SJSA1 (cell line): Measurements from ENCODE around the gene SLC12A7. TPM values are rescaled to one million over a fixed set of nuclear protein-coding genes. Genes with fewer than 3 reads are reported as not detected.
"Not testable (repeated sequence)": the region's sequence is repeated elsewhere in the genome, so short reads cannot be mapped to it uniquely, and the experiment has no call there.

ENCODE experiments used
- DNase-seq, 2 experiments: peaks; one replicate each; pipeline ENCODE4 v3.0.0-alpha.2; 2015 to 2020; ENCODE audit warnings: low spot score in 2 of 2, low read depth in 1 of 2
- H3K27ac ChIP-seq: fragments of 250-450 bp; sonication (Bioruptor Pico); 2 replicates; pipeline ENCODE4 v1.5.1; 2020; ENCODE audit warnings: mild to moderate bottlenecking, moderate library complexity
- H3K27me3 ChIP-seq: fragments of 250-450 bp; sonication (Bioruptor Pico); replicated peaks from 2 replicates; pipeline ENCODE4 v1.5.1; 2020; ENCODE audit warnings: mild to moderate bottlenecking, moderate library complexity
- H3K36me3 ChIP-seq: fragments of 250-450 bp; sonication (Bioruptor Pico); 2 replicates; pipeline ENCODE4 v1.5.1; 2020; ENCODE audit warnings: mild to moderate bottlenecking
- H3K4me1 ChIP-seq: fragments of 250-450 bp; sonication (Bioruptor Pico); replicated peaks from 2 replicates; pipeline ENCODE4 v1.6.1; 2021; ENCODE audit warnings: mild to moderate bottlenecking
- H3K4me3 ChIP-seq: fragments of 250-450 bp; sonication (Bioruptor Pico); 2 replicates; pipeline ENCODE4 v1.5.1; 2020; ENCODE audit warnings: mild to moderate bottlenecking
- H3K9me3 ChIP-seq: fragments of 250-450 bp; sonication (Bioruptor Pico); replicated peaks from 2 replicates; pipeline ENCODE4 v1.5.1; 2020; ENCODE audit warnings: mild to moderate bottlenecking
- total RNA-seq: library from RNA; depleted of rRNA; stranded (reverse); fragments of >200 nt; shearing (Covaris generic); gene quantifications from 2 replicates; pipeline ENCODE4 v1.2.3, GENCODE V29; 2014

Gene SLC12A7
- total RNA-seq, 1 experiment from 2014 or later: 11.9 TPM

DNA sequence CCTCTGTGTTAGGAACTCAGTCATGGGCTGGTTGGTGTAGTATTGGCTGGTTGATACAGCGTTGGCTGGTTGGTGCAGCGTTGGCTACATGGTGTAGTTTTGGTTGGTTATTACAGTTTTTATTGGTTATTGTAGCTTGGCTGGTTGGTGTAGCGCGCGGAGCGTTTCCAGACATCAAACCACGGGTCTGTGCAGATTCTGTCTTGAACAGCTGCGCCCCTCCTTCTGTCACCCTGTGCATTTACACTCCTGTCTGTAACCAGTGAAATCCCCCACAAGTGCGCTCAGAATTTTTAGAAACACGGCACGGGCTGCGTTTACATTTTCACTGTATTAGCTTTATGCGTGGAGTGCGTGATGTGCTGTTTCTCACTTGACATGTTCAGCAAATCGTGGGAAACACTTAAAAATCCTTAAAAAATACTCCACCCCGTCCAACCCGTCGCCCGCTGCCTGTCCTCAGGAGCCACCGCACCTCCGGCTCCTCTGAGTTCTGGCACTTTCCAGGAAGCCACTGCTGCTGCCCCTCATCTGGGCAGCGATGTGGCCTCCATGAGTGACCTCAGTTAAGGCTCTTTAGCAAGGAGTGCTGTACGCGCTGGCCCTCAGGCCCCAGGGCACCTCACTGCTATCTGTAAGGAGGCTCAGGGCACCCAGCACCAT is 82.5 kb downstream of the SLC12A7 start:
- H3K36me3 ChIP-seq: no peaks in the 10 kb centered on the region
- H3K27me3 ChIP-seq: peaks cover 30% of the 10 kb centered on the region
- no peak overlapping the region for H3K27ac ChIP-seq
- H3K9me3 ChIP-seq: peaks cover 17% of the 10 kb centered on the region
- no peaks in the 10 kb centered on the region for H3K4me1 ChIP-seq
- no peak for DNase-seq
- no peak overlapping the region for H3K4me3 ChIP-seq

GRCh38 chr5:1028481-1029281 is 83.2 kb downstream of the SLC12A7 start:
- H3K27me3 ChIP-seq: peaks cover 27% of the 10 kb centered on the region
- H3K36me3 ChIP-seq: no peaks in the 10 kb centered on the region
- no peak overlapping the region for H3K4me3 ChIP-seq
- H3K27ac ChIP-seq: no peak overlapping the region
- no peaks in the 10 kb centered on the region for H3K4me1 ChIP-seq
- H3K9me3 ChIP-seq: peaks cover 17% of the 10 kb centered on the region
- DNase-seq: no peak

GRCh38 chr5:1027631-1028441 is 84.0 kb downstream of the SLC12A7 start:
- Histone ChIP-seq H3K4me3 (no peak overlapping the region), H3K4me1 (no peaks in the 10 kb centered on the region), H3K9me3 (peaks cover 17% of the 10 kb centered on the region; the same call in 1 of the 2 replicates), H3K36me3 (no peaks in the 10 kb centered on the region), H3K27me3 (peaks cover 19% of the 10 kb centered on the region; the same call in 1 of the 2 replicates), H3K27ac (no peak overlapping the region)
- DNase-seq: no peak

GRCh38 chr5:1026700-1027621 is 84.9 kb downstream of the SLC12A7 start:
- no peaks in the 10 kb centered on the region for H3K4me1 ChIP-seq
- no peak overlapping the region for H3K27ac ChIP-seq
- H3K4me3 ChIP-seq: no peak overlapping the region
- H3K27me3 ChIP-seq: peaks cover 11% of the 10 kb centered on the region; the same call in 1 of the 2 replicates
- no peak for DNase-seq
- no peaks in the 10 kb centered on the region for H3K36me3 ChIP-seq
- H3K9me3 ChIP-seq: peaks cover 17% of the 10 kb centered on the region; the same call in 1 of the 2 replicates

DNA sequence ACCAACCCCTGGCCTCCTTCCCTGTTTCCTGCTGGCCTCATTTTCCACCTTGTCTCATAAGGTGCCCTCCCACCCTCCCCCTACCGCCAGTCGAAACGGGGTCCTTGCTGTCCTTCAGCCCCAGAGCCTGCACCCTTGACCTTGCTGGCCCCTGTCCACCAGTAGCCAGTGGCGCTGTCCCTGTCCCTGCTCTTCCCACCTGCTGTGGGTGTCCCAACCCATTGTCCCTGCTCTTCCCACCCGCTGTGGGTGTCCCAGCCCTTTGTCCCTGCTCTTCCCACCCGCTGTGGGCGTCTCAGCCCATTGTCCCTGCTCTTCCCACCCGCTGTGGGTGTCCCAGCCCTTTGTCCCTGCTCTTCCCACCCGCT is 89.9 kb downstream of the SLC12A7 start:
- H3K4me3 ChIP-seq, H3K4me1 ChIP-seq, H3K36me3 ChIP-seq, H3K9me3 ChIP-seq, H3K27ac ChIP-seq, DNase-seq: not testable (repeated sequence)
- peaks cover 41% of the 10 kb centered on the region for H3K27me3 ChIP-seq

GRCh38 chr5:1021136-1021968 is 90.5 kb downstream of the SLC12A7 start:
- H3K27ac ChIP-seq: no peak overlapping the region
- H3K4me3 ChIP-seq: no peak overlapping the region
- H3K9me3 ChIP-seq: no peaks in the 10 kb centered on the region; the same call in 1 of the 2 replicates
- peaks cover 44% of the 10 kb centered on the region for H3K27me3 ChIP-seq
- no peak for DNase-seq
- H3K36me3 ChIP-seq: no peaks in the 10 kb centered on the region
- no peaks in the 10 kb centered on the region for H3K4me1 ChIP-seq

- Histone ChIP-seq H3K27ac (no peak overlapping the region), H3K4me1 (no peaks in the 10 kb centered on the region), H3K4me3 (no peak overlapping the region), H3K36me3 (no peaks in the 10 kb centered on the region), H3K9me3 (no peaks in the 10 kb centered on the region; the same call in 1 of the 2 replicates), H3K27me3 (peaks cover 53% of the 10 kb centered on the region)
- DNase-seq: no peak
Measured at GRCh38 chr5:1020452-1020961, 91.4 kb downstream of the SLC12A7 start.

- no peak overlapping the region for H3K27ac ChIP-seq
- H3K9me3 ChIP-seq: no peaks in the 10 kb centered on the region; the same call in 1 of the 2 replicates
- no peaks in the 10 kb centered on the region for H3K36me3 ChIP-seq
- peaks cover 58% of the 10 kb centered on the region for H3K27me3 ChIP-seq
- no peaks in the 10 kb centered on the region for H3K4me1 ChIP-seq
- no peak overlapping the region for H3K4me3 ChIP-seq
- no peak for DNase-seq
Measured at GRCh38 chr5:1019001-1019905, 92.6 kb downstream of the SLC12A7 start.

DNA sequence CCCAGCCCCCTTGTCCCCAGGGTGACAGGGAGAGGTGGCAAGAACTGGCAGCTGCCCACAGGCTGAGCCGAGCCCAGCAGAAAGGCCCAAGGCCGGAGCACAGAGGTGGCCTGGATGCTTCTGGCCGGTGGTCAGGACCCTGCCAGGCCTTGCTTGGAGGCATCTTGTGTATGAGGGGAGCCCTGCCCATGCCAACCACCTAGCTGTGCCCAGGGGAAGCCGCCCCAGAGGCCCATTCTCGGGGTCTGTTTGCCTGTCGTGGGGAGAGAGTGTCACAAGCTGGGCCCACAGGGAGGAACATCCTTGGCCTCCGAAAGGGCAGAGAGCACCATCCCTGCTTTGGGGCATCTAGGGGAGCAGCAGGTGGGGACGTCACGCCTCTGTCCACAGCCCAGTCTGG is 93.3 kb downstream of the SLC12A7 start:
- Histone ChIP-seq H3K4me3 (no peak overlapping the region), H3K4me1 (no peaks in the 10 kb centered on the region), H3K36me3 (no peaks in the 10 kb centered on the region), H3K27ac (no peak overlapping the region), H3K9me3 (no peaks in the 10 kb centered on the region; the same call in 1 of the 2 replicates), H3K27me3 (peaks cover 65% of the 10 kb centered on the region)
- no peak for DNase-seq

DNA sequence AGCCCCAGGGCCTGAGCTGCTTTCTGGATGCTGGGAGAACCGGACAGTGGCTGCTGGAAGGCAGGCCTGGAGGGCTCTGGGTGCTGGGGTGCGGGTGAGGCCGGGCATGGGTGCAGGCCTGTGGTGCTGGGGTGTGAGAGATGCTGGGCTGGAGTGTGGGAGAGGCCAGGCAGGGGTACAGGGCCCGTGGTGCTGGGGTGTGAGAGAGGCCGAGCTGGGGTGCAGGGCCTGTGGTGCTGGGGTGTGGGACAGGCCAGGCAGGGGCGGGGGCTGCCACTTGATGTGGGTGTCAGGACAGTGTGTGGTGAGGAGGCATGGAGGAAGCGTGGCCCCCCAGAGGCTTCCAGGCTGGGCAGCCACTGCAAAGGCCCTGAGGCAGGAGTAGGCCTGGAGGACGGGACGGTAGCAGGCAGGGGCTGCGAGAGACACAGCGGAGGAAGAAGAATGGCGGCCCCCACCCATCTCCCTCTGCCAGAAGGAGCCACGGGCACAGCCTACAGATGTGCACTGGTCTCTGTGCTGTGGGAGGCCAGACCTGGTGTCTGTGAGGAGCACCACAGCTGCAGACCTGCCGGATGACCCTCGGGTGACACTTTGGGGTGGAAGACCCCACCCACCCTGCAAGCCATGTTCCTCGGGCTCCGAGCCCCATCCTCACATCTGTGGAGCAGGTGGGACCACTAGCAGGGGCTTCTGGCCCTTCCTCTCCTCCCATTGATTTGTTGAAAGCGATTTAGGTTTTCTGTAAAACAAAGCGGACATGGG is 94.0 kb downstream of the SLC12A7 start:
- Histone ChIP-seq H3K9me3 (no peaks in the 10 kb centered on the region; the same call in 1 of the 2 replicates), H3K27me3 (peaks cover 66% of the 10 kb centered on the region), H3K4me3 (no peak overlapping the region), H3K27ac (no peak overlapping the region), H3K4me1 (no peaks in the 10 kb centered on the region), H3K36me3 (no peaks in the 10 kb centered on the region)
- no peak for DNase-seq

GRCh38 chr5:1017056-1017455 is 94.8 kb downstream of the SLC12A7 start:
- Histone ChIP-seq H3K27me3 (peaks cover 66% of the 10 kb centered on the region), H3K9me3 (no peaks in the 10 kb centered on the region; the same call in 1 of the 2 replicates), H3K27ac (no peak overlapping the region), H3K4me3 (no peak overlapping the region), H3K4me1 (no peaks in the 10 kb centered on the region), H3K36me3 (no peaks in the 10 kb centered on the region)
- no peak for DNase-seq
